HepG2 (cell line): ENCODE data around the gene VMO1. TPM values are rescaled to one million over a fixed set of nuclear protein-coding genes. Genes with fewer than 3 reads are reported as not detected.

Experiments used
- ELF1 ChIP-seq: sonication (generic); formaldehyde crosslinking; IDR thresholded peaks from 2 replicates; pipeline ENCODE4 v1.4.0; 2020; ENCODE audit warnings: missing genetic modification reagents
- FOXA1 ChIP-seq, 2 experiments: fragments of 450-650 bp in 1 of 2; sonication (generic) in 1 of 2; formaldehyde crosslinking in 1 of 2; IDR thresholded peaks; 2 replicates each; pipeline versions ENCODE4 v1.4.0 to v1.6.1; 2016 to 2020; ENCODE audit warnings: missing genetic modification reagents in 1 of 2
- HHEX ChIP-seq: IDR thresholded peaks from 2 replicates; pipeline ENCODE4 v1.6.1; 2016; ENCODE audit warnings: control low read depth
- MED1 ChIP-seq: sonication (generic); formaldehyde crosslinking; IDR thresholded peaks from 2 replicates; pipeline ENCODE4 v1.4.0; 2020; ENCODE audit warnings: missing genetic modification reagents
- MED13 ChIP-seq: sonication (generic); formaldehyde crosslinking; IDR thresholded peaks from 2 replicates; pipeline ENCODE4 v1.5.0; 2020; ENCODE audit warnings: missing genetic modification reagents
- MYC ChIP-seq: sonication (generic); formaldehyde crosslinking; IDR thresholded peaks from 2 replicates; pipeline ENCODE4 v1.9.0; 2021; ENCODE audit warnings: missing genetic modification reagents, borderline replicate concordance
- NCOA1 ChIP-seq: sonication (generic); formaldehyde crosslinking; IDR thresholded peaks from 2 replicates; pipeline ENCODE4 v1.9.0; 2021; ENCODE audit warnings: missing genetic modification reagents
- NR1H2 ChIP-seq: sonication (generic); formaldehyde crosslinking; IDR thresholded peaks from 2 replicates; pipeline ENCODE4 v1.8.1; 2022; ENCODE audit warnings: low read depth, missing genetic modification reagents, borderline replicate concordance
- NR3C1 ChIP-seq: sonication (generic); formaldehyde crosslinking; IDR thresholded peaks from 2 replicates; pipeline ENCODE4 v1.4.0; 2020; ENCODE audit warnings: missing genetic modification reagents
- SIN3B ChIP-seq: fragments of 150-350 bp; IDR thresholded peaks from 2 replicates; pipeline ENCODE4 v1.6.1; 2014; ENCODE audit warnings: low read length
- TP53 ChIP-seq: sonication (generic); formaldehyde crosslinking; conservative IDR thresholded peaks from 2 replicates; pipeline ENCODE4 v1.4.0; 2020; ENCODE audit warnings: missing genetic modification reagents
- ZBTB20 ChIP-seq: sonication (generic); formaldehyde crosslinking; IDR thresholded peaks from 2 replicates; pipeline ENCODE4 v1.8.1; 2023; ENCODE audit warnings: missing genetic modification reagents, low read depth, mild to moderate bottlenecking, borderline replicate concordance
- ZNF44 ChIP-seq: sonication (generic); formaldehyde crosslinking; IDR thresholded peaks from 2 replicates; pipeline ENCODE4 v1.5.1; 2020; ENCODE audit warnings: mild to moderate bottlenecking, missing genetic modification reagents
- polyA plus RNA-seq, 8 experiments: library from polyadenylated mRNA; depleted of rRNA in 3 of 8; stranded (reverse) in 7 of 8; unstranded in 1 of 8; fragments of >200 nt; fragmentation: Illumina TruSeq in 4 of 8; extraction: Trizol in 4 of 8; gene quantifications; 2 replicates each; pipeline versions ENCODE4 v1.2.1 to v1.2.3, GENCODE V29; 2011 to 2016; ENCODE audit warnings: low read depth in 4 of 8, missing spikeins in 1 of 8, mixed read lengths in 1 of 8; ENCODE audit not compliant: insufficient read depth in 1 of 8
- total RNA-seq, 5 experiments: library from RNA; depleted of rRNA; stranded (reverse); fragments of >200 nt; fragmentation: Illumina TruSeq; extraction: Trizol; gene quantifications; 2 replicates each; pipeline ENCODE4 v1.2.3, GENCODE V29; 2016; ENCODE audit warnings: low read depth in 1 of 5
- TF ChIP-seq, protein P1 (sequence below), 2 experiments: fragments of 450-650 bp in 1 of 2; sonication (generic) in 1 of 2; formaldehyde crosslinking; IDR thresholded peaks; 2 replicates each; pipeline versions ENCODE4 v1.5.0 to v1.8.0; 2020 to 2022; ENCODE audit warnings: mild to moderate bottlenecking in 1 of 2, missing genetic modification reagents in 1 of 2
- TF ChIP-seq, protein P2 (sequence below): fragments of 450-650 bp; IDR thresholded peaks from 2 replicates; pipeline ENCODE4 v1.6.1; 2016
- TF ChIP-seq, protein P3 (sequence below): sonication (generic); formaldehyde crosslinking; IDR thresholded peaks from 2 replicates; pipeline ENCODE4 v1.8.1; 2023; ENCODE audit warnings: mild to moderate bottlenecking, missing genetic modification reagents
- TF ChIP-seq, protein P4 (sequence below): IDR thresholded peaks from 2 replicates; pipeline ENCODE4 v1.6.1; 2016; ENCODE audit warnings: low read depth
- TF ChIP-seq, protein P5 (sequence below): sonication (generic); formaldehyde crosslinking; IDR thresholded peaks from 2 replicates; pipeline ENCODE4 v1.8.1; 2023; ENCODE audit warnings: missing genetic modification reagents, inconsistent platforms, borderline replicate concordance
- TF ChIP-seq, protein P6 (sequence below): sonication (generic); formaldehyde crosslinking; IDR thresholded peaks from 2 replicates; pipeline ENCODE4 v1.9.0; 2021; ENCODE audit warnings: missing genetic modification reagents, mild to moderate bottlenecking, borderline replicate concordance
- TF ChIP-seq, protein P7 (sequence below): sonication (generic); formaldehyde crosslinking; IDR thresholded peaks from 2 replicates; pipeline ENCODE4 v1.4.0; 2020; ENCODE audit warnings: missing genetic modification reagents

The VMO1 gene
- total and polyA plus RNA-seq, 2 of the 13 experiments (the other 11 are each of a cell fraction or from before 2014, with no cell fraction given), result not detected

DNA sequence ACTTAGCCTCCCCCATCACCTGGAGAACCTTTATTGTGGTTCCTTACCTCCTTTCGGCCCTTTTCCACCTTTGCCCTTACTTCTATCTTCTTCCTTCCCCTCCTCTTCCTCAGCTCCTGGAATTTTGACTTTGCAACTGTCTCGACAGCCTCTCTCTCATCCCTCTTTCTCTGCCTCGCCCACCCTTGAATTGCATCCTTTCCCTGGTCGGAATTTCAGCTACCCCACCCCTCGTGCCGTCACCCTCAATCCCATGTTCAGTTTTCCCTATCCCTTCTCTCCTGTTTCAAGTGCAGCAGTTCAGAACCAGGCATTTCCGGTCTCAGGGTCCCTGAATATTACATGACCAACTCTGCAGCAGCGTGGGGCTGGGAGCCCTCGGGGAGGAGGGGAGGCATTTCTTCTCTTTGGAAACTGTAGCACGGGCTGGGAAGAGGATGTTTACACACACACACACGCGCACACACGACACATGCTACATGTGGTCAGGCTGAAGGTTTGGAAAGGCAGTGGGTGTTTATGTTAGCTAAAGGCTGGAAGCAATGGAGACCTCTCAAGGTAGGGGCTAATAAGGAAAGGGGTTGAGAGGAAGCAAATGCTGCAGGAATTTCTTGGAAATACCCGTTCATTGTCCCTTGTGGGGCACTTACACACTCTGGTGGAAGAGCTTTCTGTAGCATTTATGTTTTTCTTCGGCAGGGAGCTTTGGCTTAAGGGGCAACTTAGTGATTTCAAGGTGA, 47.9 kb upstream of the VMO1 start (continued):
- TF ChIP-seq, protein P1, sequence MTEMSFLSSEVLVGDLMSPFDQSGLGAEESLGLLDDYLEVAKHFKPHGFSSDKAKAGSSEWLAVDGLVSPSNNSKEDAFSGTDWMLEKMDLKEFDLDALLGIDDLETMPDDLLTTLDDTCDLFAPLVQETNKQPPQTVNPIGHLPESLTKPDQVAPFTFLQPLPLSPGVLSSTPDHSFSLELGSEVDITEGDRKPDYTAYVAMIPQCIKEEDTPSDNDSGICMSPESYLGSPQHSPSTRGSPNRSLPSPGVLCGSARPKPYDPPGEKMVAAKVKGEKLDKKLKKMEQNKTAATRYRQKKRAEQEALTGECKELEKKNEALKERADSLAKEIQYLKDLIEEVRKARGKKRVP (CRISPR knock-in tag; IDR thresholded peaks at IDR 0.05), result 0 out of 4 replicates have a peak, but pooled peaks of 1 of the 2 experiments have one; percentile 16
- TF ChIP-seq MED13 (no peak), SIN3B (no peak), NCOA1 (CRISPR knock-in tag) (no peak), FOXA1 (IDR thresholded peaks at IDR 0.05) (no peak), FOXA1 (CRISPR knock-in tag; IDR thresholded peaks at IDR 0.05) (peak; percentile 58; the same call in 1 of the 2 replicates), ZNF44 (CRISPR knock-in tag) (no peak), TP53 (CRISPR knock-in tag) (no peak), MYC (CRISPR knock-in tag) (no peak), MED1 (CRISPR knock-in tag) (peak; percentile 1; the same call in 1 of the 2 replicates), NR1H2 (no peak), HHEX (CRISPR knock-in tag) (no peak), NR3C1 (CRISPR knock-in tag) (no peak), ZBTB20 (peak; percentile 50; the same call in 1 of the 2 replicates), ELF1 (CRISPR knock-in tag) (peak; percentile 64)
- TF ChIP-seq, protein P2, sequence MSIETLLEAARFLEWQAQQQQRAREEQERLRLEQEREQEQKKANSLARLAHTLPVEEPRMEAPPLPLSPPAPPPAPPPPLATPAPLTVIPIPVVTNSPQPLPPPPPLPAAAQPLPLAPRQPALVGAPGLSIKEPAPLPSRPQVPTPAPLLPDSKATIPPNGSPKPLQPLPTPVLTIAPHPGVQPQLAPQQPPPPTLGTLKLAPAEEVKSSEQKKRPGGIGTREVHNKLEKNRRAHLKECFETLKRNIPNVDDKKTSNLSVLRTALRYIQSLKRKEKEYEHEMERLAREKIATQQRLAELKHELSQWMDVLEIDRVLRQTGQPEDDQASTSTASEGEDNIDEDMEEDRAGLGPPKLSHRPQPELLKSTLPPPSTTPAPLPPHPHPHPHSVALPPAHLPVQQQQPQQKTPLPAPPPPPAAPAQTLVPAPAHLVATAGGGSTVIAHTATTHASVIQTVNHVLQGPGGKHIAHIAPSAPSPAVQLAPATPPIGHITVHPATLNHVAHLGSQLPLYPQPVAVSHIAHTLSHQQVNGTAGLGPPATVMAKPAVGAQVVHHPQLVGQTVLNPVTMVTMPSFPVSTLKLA, result peak; percentile 59
- TF ChIP-seq, protein P3, sequence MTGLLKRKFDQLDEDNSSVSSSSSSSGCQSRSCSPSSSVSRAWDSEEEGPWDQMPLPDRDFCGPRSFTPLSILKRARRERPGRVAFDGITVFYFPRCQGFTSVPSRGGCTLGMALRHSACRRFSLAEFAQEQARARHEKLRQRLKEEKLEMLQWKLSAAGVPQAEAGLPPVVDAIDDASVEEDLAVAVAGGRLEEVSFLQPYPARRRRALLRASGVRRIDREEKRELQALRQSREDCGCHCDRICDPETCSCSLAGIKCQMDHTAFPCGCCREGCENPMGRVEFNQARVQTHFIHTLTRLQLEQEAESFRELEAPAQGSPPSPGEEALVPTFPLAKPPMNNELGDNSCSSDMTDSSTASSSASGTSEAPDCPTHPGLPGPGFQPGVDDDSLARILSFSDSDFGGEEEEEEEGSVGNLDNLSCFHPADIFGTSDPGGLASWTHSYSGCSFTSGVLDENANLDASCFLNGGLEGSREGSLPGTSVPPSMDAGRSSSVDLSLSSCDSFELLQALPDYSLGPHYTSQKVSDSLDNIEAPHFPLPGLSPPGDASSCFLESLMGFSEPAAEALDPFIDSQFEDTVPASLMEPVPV (CRISPR knock-in tag), result 0 out of 2 replicates have a peak, but pooled peaks have one; percentile 7
- TF ChIP-seq, protein P4, sequence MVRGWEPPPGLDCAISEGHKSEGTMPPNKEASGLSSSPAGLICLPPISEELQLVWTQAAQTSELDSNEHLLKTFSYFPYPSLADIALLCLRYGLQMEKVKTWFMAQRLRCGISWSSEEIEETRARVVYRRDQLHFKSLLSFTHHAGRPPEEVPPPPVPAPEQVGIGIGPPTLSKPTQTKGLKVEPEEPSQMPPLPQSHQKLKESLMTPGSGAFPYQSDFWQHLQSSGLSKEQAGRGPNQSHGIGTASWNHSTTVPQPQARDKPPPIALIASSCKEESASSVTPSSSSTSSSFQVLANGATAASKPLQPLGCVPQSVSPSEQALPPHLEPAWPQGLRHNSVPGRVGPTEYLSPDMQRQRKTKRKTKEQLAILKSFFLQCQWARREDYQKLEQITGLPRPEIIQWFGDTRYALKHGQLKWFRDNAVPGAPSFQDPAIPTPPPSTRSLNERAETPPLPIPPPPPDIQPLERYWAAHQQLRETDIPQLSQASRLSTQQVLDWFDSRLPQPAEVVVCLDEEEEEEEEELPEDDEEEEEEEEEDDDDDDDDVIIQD, result no peak
- TF ChIP-seq, protein P5, sequence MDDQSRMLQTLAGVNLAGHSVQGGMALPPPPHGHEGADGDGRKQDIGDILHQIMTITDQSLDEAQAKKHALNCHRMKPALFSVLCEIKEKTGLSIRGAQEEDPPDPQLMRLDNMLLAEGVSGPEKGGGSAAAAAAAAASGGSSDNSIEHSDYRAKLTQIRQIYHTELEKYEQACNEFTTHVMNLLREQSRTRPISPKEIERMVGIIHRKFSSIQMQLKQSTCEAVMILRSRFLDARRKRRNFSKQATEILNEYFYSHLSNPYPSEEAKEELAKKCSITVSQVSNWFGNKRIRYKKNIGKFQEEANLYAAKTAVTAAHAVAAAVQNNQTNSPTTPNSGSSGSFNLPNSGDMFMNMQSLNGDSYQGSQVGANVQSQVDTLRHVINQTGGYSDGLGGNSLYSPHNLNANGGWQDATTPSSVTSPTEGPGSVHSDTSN (CRISPR knock-in tag), result no peak
- TF ChIP-seq, protein P6, sequence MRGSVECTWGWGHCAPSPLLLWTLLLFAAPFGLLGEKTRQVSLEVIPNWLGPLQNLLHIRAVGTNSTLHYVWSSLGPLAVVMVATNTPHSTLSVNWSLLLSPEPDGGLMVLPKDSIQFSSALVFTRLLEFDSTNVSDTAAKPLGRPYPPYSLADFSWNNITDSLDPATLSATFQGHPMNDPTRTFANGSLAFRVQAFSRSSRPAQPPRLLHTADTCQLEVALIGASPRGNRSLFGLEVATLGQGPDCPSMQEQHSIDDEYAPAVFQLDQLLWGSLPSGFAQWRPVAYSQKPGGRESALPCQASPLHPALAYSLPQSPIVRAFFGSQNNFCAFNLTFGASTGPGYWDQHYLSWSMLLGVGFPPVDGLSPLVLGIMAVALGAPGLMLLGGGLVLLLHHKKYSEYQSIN (CRISPR knock-in tag), result no peak
- TF ChIP-seq, protein P7, sequence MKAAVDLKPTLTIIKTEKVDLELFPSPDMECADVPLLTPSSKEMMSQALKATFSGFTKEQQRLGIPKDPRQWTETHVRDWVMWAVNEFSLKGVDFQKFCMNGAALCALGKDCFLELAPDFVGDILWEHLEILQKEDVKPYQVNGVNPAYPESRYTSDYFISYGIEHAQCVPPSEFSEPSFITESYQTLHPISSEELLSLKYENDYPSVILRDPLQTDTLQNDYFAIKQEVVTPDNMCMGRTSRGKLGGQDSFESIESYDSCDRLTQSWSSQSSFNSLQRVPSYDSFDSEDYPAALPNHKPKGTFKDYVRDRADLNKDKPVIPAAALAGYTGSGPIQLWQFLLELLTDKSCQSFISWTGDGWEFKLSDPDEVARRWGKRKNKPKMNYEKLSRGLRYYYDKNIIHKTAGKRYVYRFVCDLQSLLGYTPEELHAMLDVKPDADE, result no peak
